Neuronal stem cell (in vitro differentiated cells): ENCODE data around the gene MAPKAP1.

Experiments used
- DNase-seq: peaks from one replicate; pipeline ENCODE4 v3.0.0-alpha.2; 2013; ENCODE audit warnings: low spot score
- H2AFZ ChIP-seq: one replicate; pipeline ENCODE4 v1.6.1; 2013; ENCODE audit warnings: mild to moderate bottlenecking, low read length, inconsistent platforms
- H2AK5ac ChIP-seq: 2 replicates; pipeline ENCODE4 v1.6.1; 2013; ENCODE audit warnings: low read depth, mild to moderate bottlenecking, inconsistent platforms, low read length, moderate library complexity, mixed read lengths
- H2BK120ac ChIP-seq: 2 replicates; pipeline ENCODE4 v1.6.1; 2013; ENCODE audit warnings: low read depth, mild to moderate bottlenecking, inconsistent platforms, low read length, moderate library complexity, mixed read lengths
- H2BK12ac ChIP-seq: one replicate; pipeline ENCODE4 v1.6.1; 2013; ENCODE audit warnings: low read length, inconsistent platforms
- H2BK15ac ChIP-seq: 2 replicates; pipeline ENCODE4 v1.6.1; 2013; ENCODE audit warnings: mild to moderate bottlenecking, low read length, inconsistent platforms, mixed read lengths
- H2BK5ac ChIP-seq: one replicate; pipeline ENCODE4 v1.6.1; 2013; ENCODE audit warnings: inconsistent platforms, mild to moderate bottlenecking, low read length, moderate library complexity
- H3K14ac ChIP-seq: one replicate; pipeline ENCODE4 v1.6.1; 2013; ENCODE audit warnings: low read length, inconsistent platforms
- H3K18ac ChIP-seq: 2 replicates; pipeline ENCODE4 v1.6.1; 2013; ENCODE audit warnings: low read length, inconsistent platforms
- H3K23ac ChIP-seq: 2 replicates; pipeline ENCODE4 v1.6.1; 2013; ENCODE audit warnings: low read depth, mild to moderate bottlenecking, mixed read lengths, low read length, inconsistent platforms; ENCODE audit not compliant: poor library complexity
- H3K27ac ChIP-seq: replicated peaks from 3 replicates; pipeline ENCODE4 v1.5.1; 2013; ENCODE audit warnings: low read length, inconsistent platforms
- H3K27me3 ChIP-seq, 3 experiments: 2 replicates each; pipeline ENCODE4 v1.6.1; 2013; ENCODE audit warnings: low read length in 3 of 3, mild to moderate bottlenecking in 2 of 3, inconsistent platforms in 1 of 3, low read depth in 1 of 3, mixed read lengths in 1 of 3, moderate library complexity in 1 of 3; ENCODE audit not compliant: control insufficient read depth in 3 of 3, insufficient read depth in 3 of 3
- H3K36me3 ChIP-seq, 2 donors: replicated peaks in 1 of 2; 2 replicates each; pipeline ENCODE4 v1.6.1; 2013; ENCODE audit warnings: low read length in 2 of 2; ENCODE audit not compliant: control insufficient read depth in 2 of 2, insufficient read depth in 2 of 2
- H3K4ac ChIP-seq: 2 replicates; pipeline ENCODE4 v1.6.1; 2013; ENCODE audit warnings: inconsistent platforms, mild to moderate bottlenecking, low read length, moderate library complexity
- H3K4me1 ChIP-seq, 2 donors: 1 replicate in 1 of 2; 2 replicates in 1 of 2; pipeline ENCODE4 v1.6.1; 2013; ENCODE audit warnings: low read length in 2 of 2, low read depth in 1 of 2; ENCODE audit not compliant: control insufficient read depth in 2 of 2, insufficient read depth in 1 of 2
- H3K4me2 ChIP-seq: one replicate; pipeline ENCODE4 v1.6.1; 2013; ENCODE audit warnings: mild to moderate bottlenecking, low read length, inconsistent platforms; ENCODE audit not compliant: insufficient read depth, poor library complexity, severe bottlenecking
- H3K4me3 ChIP-seq, 2 donors: 2 replicates each; pipeline ENCODE4 v1.5.1; 2013; ENCODE audit warnings: low read length in 2 of 2, mild to moderate bottlenecking in 2 of 2, inconsistent platforms in 1 of 2, moderate library complexity in 1 of 2
- H3K79me1 ChIP-seq: one replicate; pipeline ENCODE4 v1.6.1; 2013; ENCODE audit warnings: low read depth, mild to moderate bottlenecking, inconsistent platforms, low read length, moderate library complexity
- H3K9ac ChIP-seq: one replicate; pipeline ENCODE4 v1.6.1; 2013; ENCODE audit warnings: mild to moderate bottlenecking, low read depth, low read length, inconsistent platforms; ENCODE audit not compliant: poor library complexity
- H3K9me3 ChIP-seq, 2 donors: replicated peaks in 1 of 2; 2 replicates each; pipeline versions ENCODE3 to v1.6.1; 2013; ENCODE audit warnings: low read length in 2 of 2, mild to moderate bottlenecking in 2 of 2, inconsistent platforms in 1 of 2, low read depth in 1 of 2, mixed read lengths in 1 of 2, moderate library complexity in 1 of 2; ENCODE audit not compliant: control insufficient read depth in 2 of 2, insufficient read depth in 1 of 2
- H4K8ac ChIP-seq: one replicate; pipeline ENCODE4 v1.6.1; 2013; ENCODE audit warnings: low read depth, mild to moderate bottlenecking, inconsistent platforms, low read length, moderate library complexity
- H4K91ac ChIP-seq: one replicate; pipeline ENCODE4 v1.6.1; 2013; ENCODE audit warnings: low read length, low read depth, mild to moderate bottlenecking, inconsistent platforms; ENCODE audit not compliant: poor library complexity
- WGBS, 2 donors: extraction: QIAGEN DNeasy Blood & Tissue Kit; methylation state at CpG; one replicate each; pipeline ENCODE4 v1.1.7; 2013; ENCODE audit warnings: missing lambda C conversion rate in 2 of 2, mixed read lengths in 1 of 2; ENCODE audit not compliant: insufficient read length in 2 of 2, insufficient replicate concordance in 1 of 2; ENCODE audit errors: extremely low coverage in 2 of 2; 5-methylcytosine and 5-hydroxymethylcytosine counted together

The MAPKAP1 gene

DNA sequence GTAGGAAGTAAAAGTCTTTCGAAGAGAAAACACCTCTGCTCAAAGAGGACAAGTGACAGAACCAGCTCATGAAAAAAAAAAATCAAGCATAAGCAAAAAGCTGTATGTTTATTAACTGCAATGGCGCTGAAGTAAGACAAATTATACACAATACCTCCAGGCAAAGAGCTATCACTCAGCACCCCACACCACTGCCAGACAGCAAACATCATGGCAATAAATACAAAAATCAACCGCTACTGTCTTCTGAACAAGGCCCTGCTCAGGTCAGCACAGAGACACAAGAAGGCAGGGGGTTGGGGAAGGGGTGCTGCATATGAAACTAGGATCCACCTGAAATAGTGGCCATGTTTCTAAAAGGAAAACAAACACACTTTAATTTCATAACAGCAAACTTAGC is 50.4 kb downstream of the MAPKAP1 start:
- Histone ChIP-seq H3K4ac (no peak overlapping the region), H3K14ac (no peak overlapping the region), H2AK5ac (no peak overlapping the region), H3K4me1 (peaks cover 3 to 24% of the 10 kb centered on the region in 2 donors), H3K4me2 (no peak overlapping the region), H2BK12ac (peak overlapping the region; percentile 48), H2BK120ac (no peak overlapping the region), H2AFZ (no peak overlapping the region), H3K18ac (no peak overlapping the region), H3K4me3 (no peak overlapping the region), H4K8ac (no peak overlapping the region), H4K91ac (no peak overlapping the region), H3K23ac (no peak overlapping the region), H3K9me3 (no peaks in the 10 kb centered on the region), H2BK5ac (no peak overlapping the region), H3K27ac (peak overlapping the region; percentile 33), H2BK15ac (no peak overlapping the region), H3K9ac (no peak overlapping the region), H3K79me1 (peaks cover 1% of the 10 kb centered on the region), H3K36me3 (no peaks in the 10 kb centered on the region), H3K27me3 (no peaks in the 10 kb centered on the region)
- no CpG with 5 or more reads among the region's 3 CpGs for WGBS, 2 donors
- no peak for DNase-seq

DNA sequence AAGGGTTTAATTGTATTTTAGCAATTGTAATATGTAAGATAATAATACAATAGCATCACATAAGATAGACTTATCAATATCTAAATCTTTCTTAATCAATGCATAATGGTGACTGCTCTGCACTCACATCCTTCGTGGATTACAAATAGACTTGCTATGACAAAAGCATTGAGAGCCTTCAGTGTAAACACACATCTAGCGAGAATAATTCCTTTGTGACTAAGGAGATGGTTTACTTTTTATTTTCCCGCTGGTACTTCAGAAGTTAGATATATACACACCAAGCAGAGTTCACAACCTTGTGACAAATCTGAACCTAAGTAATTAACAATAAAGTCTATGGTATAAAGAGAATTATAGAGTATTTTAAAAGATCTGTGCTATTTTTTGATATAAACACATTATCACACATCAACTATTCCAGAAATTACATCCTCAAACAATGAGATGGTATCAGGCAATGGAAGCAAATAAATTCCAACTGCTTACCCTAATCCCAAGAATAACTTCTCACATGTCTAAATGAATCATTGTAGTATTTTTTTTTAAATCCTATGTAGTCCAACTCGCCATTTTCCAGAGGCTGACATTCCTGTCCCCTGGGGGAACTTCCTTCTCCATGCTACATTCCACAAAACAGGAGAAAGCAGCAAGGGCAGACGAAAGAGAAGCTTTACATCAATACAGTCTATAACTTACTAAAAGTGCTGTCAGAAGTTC is 51.2 kb downstream of the MAPKAP1 start:
- no peak for DNase-seq
- Histone ChIP-seq H2AK5ac (no peak overlapping the region), H3K9ac (no peak overlapping the region), H3K9me3 (no peaks in the 10 kb centered on the region), H4K91ac (no peak overlapping the region), H3K4me3 (no peak overlapping the region), H3K4me1 (peaks cover 3 to 24% of the 10 kb centered on the region in 2 donors), H4K8ac (no peak overlapping the region), H3K23ac (no peak overlapping the region), H3K18ac (no peak overlapping the region), H3K4me2 (no peak overlapping the region), H2BK12ac (no peak overlapping the region), H3K36me3 (no peaks in the 10 kb centered on the region), H2BK15ac (no peak overlapping the region), H2AFZ (no peak overlapping the region), H3K27ac (no peak overlapping the region), H2BK5ac (no peak overlapping the region), H3K14ac (no peak overlapping the region), H2BK120ac (no peak overlapping the region), H3K4ac (no peak overlapping the region), H3K79me1 (peaks cover 1% of the 10 kb centered on the region), H3K27me3 (no peaks in the 10 kb centered on the region)
- no CpG with 5 or more reads among the region's 5 CpGs for WGBS, 2 donors

DNA sequence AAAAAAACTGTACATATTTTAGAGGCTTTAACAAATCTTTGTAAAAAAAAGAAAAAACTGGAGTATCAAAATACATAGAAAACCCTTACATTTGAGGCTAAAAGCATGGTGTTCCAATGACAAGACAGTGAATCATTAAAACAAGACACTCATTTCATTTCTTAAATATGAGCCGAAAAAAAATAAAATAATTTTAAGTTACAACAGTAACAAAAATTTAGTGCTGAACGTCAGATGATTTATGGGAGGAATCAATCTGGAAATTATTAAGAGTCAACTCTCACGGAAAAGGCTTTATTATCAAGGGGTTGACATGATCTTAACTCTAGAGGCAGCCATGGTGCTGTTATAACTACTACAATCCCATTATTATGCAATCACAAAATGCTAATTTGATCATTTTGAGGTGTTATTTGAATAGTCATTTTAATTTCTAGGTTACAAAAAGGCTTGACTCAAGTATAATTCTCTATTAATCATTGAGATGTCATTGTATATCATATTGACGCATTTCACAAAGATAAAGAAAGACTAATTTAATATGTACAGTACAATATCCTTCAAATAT is 51.9 kb downstream of the MAPKAP1 start:
- Histone ChIP-seq H3K9me3 (no peaks in the 10 kb centered on the region), H2BK120ac (no peak overlapping the region), H3K23ac (no peak overlapping the region), H3K27me3 (no peaks in the 10 kb centered on the region), H2BK5ac (no peak overlapping the region), H4K8ac (no peak overlapping the region), H3K9ac (no peak overlapping the region), H3K4ac (no peak overlapping the region), H3K4me1 (peaks cover 3 to 28% of the 10 kb centered on the region in 2 donors), H3K4me3 (no peak overlapping the region), H3K14ac (no peak overlapping the region), H3K4me2 (no peak overlapping the region), H3K79me1 (peaks cover 1% of the 10 kb centered on the region), H2AK5ac (no peak overlapping the region), H2AFZ (no peak overlapping the region), H3K18ac (no peak overlapping the region), H2BK12ac (no peak overlapping the region), H4K91ac (no peak overlapping the region), H3K27ac (no peak overlapping the region), H2BK15ac (no peak overlapping the region), H3K36me3 (no peaks in the 10 kb centered on the region)
- no peak for DNase-seq
- WGBS, 2 donors = no CpG with 5 or more reads among the region's 4 CpGs

GRCh38 chr9:125654121-125654520 is 52.9 kb downstream of the MAPKAP1 start:
- Histone ChIP-seq H3K23ac (no peak overlapping the region), H3K4me1 (peaks cover 3 to 34% of the 10 kb centered on the region in 2 donors), H3K36me3 (no peaks in the 10 kb centered on the region), H2BK120ac (no peak overlapping the region), H4K8ac (no peak overlapping the region), H2BK12ac (no peak overlapping the region), H3K9ac (no peak overlapping the region), H3K4ac (no peak overlapping the region), H3K27me3 (no peaks in the 10 kb centered on the region), H2AK5ac (no peak overlapping the region), H3K14ac (no peak overlapping the region), H3K4me2 (peak overlapping the region; percentile 24), H3K9me3 (no peaks in the 10 kb centered on the region), H2BK5ac (no peak overlapping the region), H3K4me3 (no peak overlapping the region), H3K79me1 (peaks cover 1% of the 10 kb centered on the region), H4K91ac (no peak overlapping the region), H3K18ac (no peak overlapping the region), H3K27ac (no peak overlapping the region), H2AFZ (no peak overlapping the region), H2BK15ac (no peak overlapping the region)
- no CpG with 5 or more reads among the region's 5 CpGs for WGBS, 2 donors
- no peak for DNase-seq
